ENCODE data around the gene FOXP1.

Gene FOXP1

GRCh38 chr3:71523628-71524027, 59.9 kb downstream of the FOXP1 start:
- no peak for TF ChIP-seq POLR2AphosphoS5 (IDR thresholded peaks at IDR 0.05; ENCODE audit: low read depth, low read length)
- no peak for TF ChIP-seq SIN3A (IDR thresholded peaks at IDR 0.05; ENCODE audit: borderline replicate concordance, insufficient read depth, low read length)
- no peak for TF ChIP-seq REST (IDR thresholded peaks at IDR 0.05; ENCODE audit: insufficient read depth in 1 of 2, low read depth in 2 of 2, low read length in 2 of 2)
- no peak for TF ChIP-seq TAF1 (IDR thresholded peaks at IDR 0.05; ENCODE audit: borderline replicate concordance, insufficient read depth, low read length)
- no peak for TF ChIP-seq FOXP2 (optimal IDR thresholded peaks at IDR 0.05; ENCODE audit: borderline replicate concordance, extremely low read depth, extremely low read length, insufficient read depth)

- TF ChIP-seq TAF1 (IDR thresholded peaks at IDR 0.05; ENCODE audit: borderline replicate concordance, insufficient read depth, low read length) (no peak), POLR2AphosphoS5 (IDR thresholded peaks at IDR 0.05; ENCODE audit: low read depth, low read length) (no peak), SIN3A (IDR thresholded peaks at IDR 0.05; ENCODE audit: borderline replicate concordance, insufficient read depth, low read length) (no peak), FOXP2 (optimal IDR thresholded peaks at IDR 0.05; ENCODE audit: borderline replicate concordance, extremely low read depth, extremely low read length, insufficient read depth) (no peak), REST (IDR thresholded peaks at IDR 0.05; ENCODE audit: insufficient read depth in 1 of 2, low read depth in 2 of 2, low read length in 2 of 2) (no peak)
These were observed 61.3 kb downstream of the FOXP1 start for GRCh38 chr3:71521940-71522876.

- TF ChIP-seq FOXP2 (optimal IDR thresholded peaks at IDR 0.05; ENCODE audit: borderline replicate concordance, extremely low read depth, extremely low read length, insufficient read depth) (no peak), POLR2AphosphoS5 (IDR thresholded peaks at IDR 0.05; ENCODE audit: low read depth, low read length) (no peak), TAF1 (IDR thresholded peaks at IDR 0.05; ENCODE audit: borderline replicate concordance, insufficient read depth, low read length) (no peak), REST (IDR thresholded peaks at IDR 0.05; ENCODE audit: insufficient read depth in 1 of 2, low read depth in 2 of 2, low read length in 2 of 2) (no peak), SIN3A (IDR thresholded peaks at IDR 0.05; ENCODE audit: borderline replicate concordance, insufficient read depth, low read length) (no peak)
These were observed 62.5 kb downstream of the FOXP1 start for GRCh38 chr3:71521021-71521352.

GRCh38 chr3:71520161-71521020, 63.1 kb downstream of the FOXP1 start:
- TF ChIP-seq REST (IDR thresholded peaks at IDR 0.05; ENCODE audit: insufficient read depth in 1 of 2, low read depth in 2 of 2, low read length in 2 of 2) (no peak), TAF1 (IDR thresholded peaks at IDR 0.05; ENCODE audit: borderline replicate concordance, insufficient read depth, low read length) (no peak), POLR2AphosphoS5 (IDR thresholded peaks at IDR 0.05; ENCODE audit: low read depth, low read length) (no peak), FOXP2 (optimal IDR thresholded peaks at IDR 0.05; ENCODE audit: borderline replicate concordance, extremely low read depth, extremely low read length, insufficient read depth) (no peak), SIN3A (IDR thresholded peaks at IDR 0.05; ENCODE audit: borderline replicate concordance, insufficient read depth, low read length) (no peak)
